HepG2 (cell line): ENCODE data around the gene SRC. TPM values are rescaled to one million over a fixed set of nuclear protein-coding genes. Genes with fewer than 3 reads are reported as not detected.

Source experiments
- E2F5 ChIP-seq: sonication (generic); formaldehyde crosslinking; conservative IDR thresholded peaks from 2 replicates; pipeline ENCODE4 v1.4.0; 2020; ENCODE audit warnings: missing genetic modification reagents
- FOXO1 ChIP-seq: sonication (generic); formaldehyde crosslinking; IDR thresholded peaks from 2 replicates; pipeline ENCODE4 v1.4.0; 2020; ENCODE audit warnings: missing genetic modification reagents
- SAP130 ChIP-seq: IDR thresholded peaks from 2 replicates; pipeline ENCODE4 v1.6.1; 2016; ENCODE audit warnings: low read depth
- SMARCC2 ChIP-seq: fragments of 450-650 bp; IDR thresholded peaks from 2 replicates; pipeline ENCODE4 v1.6.1; 2017; ENCODE audit warnings: antibody characterized with exemption, mild to moderate bottlenecking
- STAT6 ChIP-seq: sonication (generic); formaldehyde crosslinking; IDR thresholded peaks from 2 replicates; pipeline ENCODE4 v1.4.0; 2020; ENCODE audit warnings: missing genetic modification reagents, mild to moderate bottlenecking, borderline replicate concordance
- TP53 ChIP-seq: sonication (generic); formaldehyde crosslinking; conservative IDR thresholded peaks from 2 replicates; pipeline ENCODE4 v1.4.0; 2020; ENCODE audit warnings: missing genetic modification reagents
- XRCC5 ChIP-seq: fragments of 200-400 bp; formaldehyde crosslinking; optimal IDR thresholded peaks from 2 replicates; pipeline ENCODE3; 2017; ENCODE audit warnings: mild to moderate bottlenecking, low read length
- ZBTB40 ChIP-seq, 2 experiments: fragments of 450-650 bp in 1 of 2; sonication (generic) in 1 of 2; formaldehyde crosslinking in 1 of 2; IDR thresholded peaks; 2 replicates each; pipeline versions ENCODE4 v1.6.1 to v1.8.0; 2016 to 2022; ENCODE audit warnings: antibody characterized with exemption in 1 of 2, mild to moderate bottlenecking in 1 of 2, missing genetic modification reagents in 1 of 2
- ZC3H4 ChIP-seq: sonication (generic); formaldehyde crosslinking; IDR thresholded peaks from 2 replicates; pipeline ENCODE4 v1.4.0; 2020; ENCODE audit warnings: missing genetic modification reagents, borderline replicate concordance
- ZFP36L2 ChIP-seq: sonication (generic); formaldehyde crosslinking; IDR thresholded peaks from 2 replicates; pipeline ENCODE4 v1.4.0; 2020; ENCODE audit warnings: missing genetic modification reagents
- ZFYVE20 ChIP-seq: sonication (generic); formaldehyde crosslinking; IDR thresholded peaks from 2 replicates; pipeline ENCODE4 v1.8.0; 2023; ENCODE audit warnings: low read depth, mild to moderate bottlenecking, moderate library complexity, missing genetic modification reagents, borderline replicate concordance
- ZKSCAN1 ChIP-seq: fragments of 150-350 bp; IDR thresholded peaks from 2 replicates; pipeline ENCODE4 v1.6.1; 2014; ENCODE audit warnings: low read length
- ZMAT3 ChIP-seq: sonication (generic); formaldehyde crosslinking; conservative IDR thresholded peaks from 2 replicates; pipeline ENCODE4 v1.7.0; 2021; ENCODE audit warnings: missing genetic modification reagents
- ZNF260 ChIP-seq: sonication (generic); formaldehyde crosslinking; IDR thresholded peaks from 2 replicates; pipeline ENCODE4 v1.4.0; 2020; ENCODE audit warnings: missing genetic modification reagents, low read depth, mild to moderate bottlenecking, borderline replicate concordance
- ZNF274 ChIP-seq: sonication (generic); formaldehyde crosslinking; IDR thresholded peaks from 2 replicates; pipeline ENCODE4 v1.5.1; 2020; ENCODE audit warnings: mild to moderate bottlenecking, missing genetic modification reagents
- ZNF34 ChIP-seq: sonication (generic); formaldehyde crosslinking; IDR thresholded peaks from 2 replicates; pipeline ENCODE4 v1.4.0; 2020; ENCODE audit warnings: mild to moderate bottlenecking, missing genetic modification reagents, borderline replicate concordance
- ZNF382 ChIP-seq: sonication (generic); formaldehyde crosslinking; IDR thresholded peaks from 2 replicates; pipeline ENCODE4 v1.5.0; 2020; ENCODE audit warnings: missing genetic modification reagents, mild to moderate bottlenecking, borderline replicate concordance
- ZNF446 ChIP-seq: sonication (generic); formaldehyde crosslinking; IDR thresholded peaks from 2 replicates; pipeline ENCODE4 v1.5.0; 2020; ENCODE audit warnings: mild to moderate bottlenecking, missing genetic modification reagents
- ZNF619 ChIP-seq: sonication (generic); formaldehyde crosslinking; IDR thresholded peaks from 2 replicates; pipeline ENCODE4 v1.4.0; 2020; ENCODE audit warnings: mild to moderate bottlenecking, missing genetic modification reagents
- polyA plus RNA-seq, 8 experiments: library from polyadenylated mRNA; depleted of rRNA in 3 of 8; stranded (reverse) in 7 of 8; unstranded in 1 of 8; fragments of >200 nt; fragmentation: Illumina TruSeq in 4 of 8; extraction: Trizol in 4 of 8; gene quantifications; 2 replicates each; pipeline versions ENCODE4 v1.2.1 to v1.2.3, GENCODE V29; 2011 to 2016; ENCODE audit warnings: low read depth in 4 of 8, missing spikeins in 1 of 8, mixed read lengths in 1 of 8; ENCODE audit not compliant: insufficient read depth in 1 of 8
- total RNA-seq, 5 experiments: library from RNA; depleted of rRNA; stranded (reverse); fragments of >200 nt; fragmentation: Illumina TruSeq; extraction: Trizol; gene quantifications; 2 replicates each; pipeline ENCODE4 v1.2.3, GENCODE V29; 2016; ENCODE audit warnings: low read depth in 1 of 5

Gene SRC
- total and polyA plus RNA-seq, 2 of the 13 experiments (the other 11 are each of a cell fraction or from before 2014, with no cell fraction given), result 54.7 to 192 TPM

GRCh38 chr20:37407573-37408002 lies 61.6 kb downstream of the SRC start (continued):
- no peak for TF ChIP-seq ZBTB40 (IDR thresholded peaks at IDR 0.05)
- TF ChIP-seq ZBTB40 (CRISPR knock-in tag; IDR thresholded peaks at IDR 0.05), result 0 out of 2 replicates have a peak, but pooled peaks have one; percentile 50
- TF ChIP-seq SAP130, result peak; percentile 25; the same call in 1 of the 2 replicates
- TF ChIP-seq ZNF382 (CRISPR knock-in tag), result no peak
- TF ChIP-seq ZKSCAN1, result no peak
- peak; percentile 37 for TF ChIP-seq XRCC5
- no peak for TF ChIP-seq ZNF260 (CRISPR knock-in tag)
- TF ChIP-seq STAT6 (CRISPR knock-in tag), result no peak
- no peak for TF ChIP-seq ZNF619 (CRISPR knock-in tag)
- no peak for TF ChIP-seq ZFP36L2 (CRISPR knock-in tag)
- no peak for TF ChIP-seq ZFYVE20 (CRISPR knock-in tag)
- TF ChIP-seq ZMAT3 (CRISPR knock-in tag), result no peak
- TF ChIP-seq ZNF274 (CRISPR knock-in tag), result peak; percentile 11; the same call in 1 of the 2 replicates
- TF ChIP-seq ZNF34 (CRISPR knock-in tag), result no peak
- no peak for TF ChIP-seq TP53
- no peak; the same call in 1 of the 2 replicates for TF ChIP-seq ZC3H4 (CRISPR knock-in tag)
- TF ChIP-seq E2F5, result no peak
- no peak for TF ChIP-seq FOXO1
- TF ChIP-seq SMARCC2, result no peak
- no peak for TF ChIP-seq ZNF446 (CRISPR knock-in tag)
